DMS 273 (cell line): ENCODE data around the gene HSPB8.
A peak's percentile ranks its signal among the peaks of the same experiment; 100 is the strongest.

Source experiments
- DNase-seq: peaks from one replicate; lab custom pipeline; 2025; ENCODE audit not compliant: unreplicated experiment; lab: John Stamatoyannopoulos, UW

Gene HSPB8

GRCh38 chr12:119178544-119179334 lies at the start of gene HSPB8:
Gene HSPB8 (plus strand): TSS chr12:119178931. CDS start chr12:119179313, 382 bp downstream.
- peak; percentile 70 for DNase-seq

- DNase-seq = no peak
These were observed 48.8 kb upstream of the HSPB8 start for GRCh38 chr12:119129827-119130434.

- no peak for DNase-seq
These were observed 48.2 kb upstream of the HSPB8 start for GRCh38 chr12:119130523-119130922.

GRCh38 chr12:119134284-119135072 lies 44.3 kb upstream of the HSPB8 start:
- DNase-seq = no peak

- no peak for DNase-seq
These were observed 41.8 kb upstream of the HSPB8 start for GRCh38 chr12:119136811-119137410.

GRCh38 chr12:119139448-119139847 lies 39.3 kb upstream of the HSPB8 start:
- DNase-seq = no peak

- DNase-seq = no peak
These were observed 33.4 kb upstream of the HSPB8 start for GRCh38 chr12:119145367-119145766.

- DNase-seq = no peak
These were observed 30.8 kb upstream of the HSPB8 start for GRCh38 chr12:119147847-119148448.

- DNase-seq = no peak
These were observed 29.5 kb upstream of the HSPB8 start for GRCh38 chr12:119149270-119149669.

GRCh38 chr12:119151445-119152026 lies 27.2 kb upstream of the HSPB8 start:
- peak; percentile 14 for DNase-seq

- no peak for DNase-seq
These were observed 25.0 kb upstream of the HSPB8 start for GRCh38 chr12:119153477-119154434.

- DNase-seq = peak; percentile 5
These were observed 24.3 kb upstream of the HSPB8 start for GRCh38 chr12:119154435-119154818.

GRCh38 chr12:119156401-119157044 lies 22.2 kb upstream of the HSPB8 start:
- DNase-seq = peak; percentile 84

- DNase-seq = peak; percentile 94
These were observed 21.2 kb upstream of the HSPB8 start for GRCh38 chr12:119157528-119157927.

GRCh38 chr12:119157978-119158377 lies 20.8 kb upstream of the HSPB8 start:
- peak; percentile 90 for DNase-seq

- peak; percentile 61 for DNase-seq
These were observed 20.3 kb upstream of the HSPB8 start for GRCh38 chr12:119158402-119158801.

- no peak for DNase-seq
These were observed 18.9 kb upstream of the HSPB8 start for GRCh38 chr12:119159844-119160243.

GRCh38 chr12:119167902-119168301 lies 10.8 kb upstream of the HSPB8 start:
- no peak for DNase-seq

- no peak for DNase-seq
These were observed 10.0 kb upstream of the HSPB8 start for GRCh38 chr12:119168721-119169120.
